ENCODE data around the gene CDO1.

CDO1 gene

GRCh38 chr5:115816226-115817081 is at the start of gene CDO1:
Gene CDO1 (minus strand): TSS chr5:115816659. CDS start chr5:115816397, 262 bp downstream.
- DNase-seq (ENCODE audit: low read depth in 2 of 2) = no peak

GRCh38 chr5:115859378-115859777 is 42.9 kb upstream of the CDO1 start:
- DNase-seq (ENCODE audit: low read depth in 2 of 2) = no peak

GRCh38 chr5:115858396-115858795 is 41.9 kb upstream of the CDO1 start:
- DNase-seq (ENCODE audit: low read depth in 2 of 2) = no peak

GRCh38 chr5:115857626-115858349 is 41.3 kb upstream of the CDO1 start:
- no peak for DNase-seq (ENCODE audit: low read depth in 2 of 2)

- no peak for DNase-seq (ENCODE audit: low read depth in 2 of 2)
Observed at GRCh38 chr5:115857057-115857479, 40.6 kb upstream of the CDO1 start.

GRCh38 chr5:115855959-115856358 is 39.5 kb upstream of the CDO1 start:
- DNase-seq (ENCODE audit: low read depth in 2 of 2) = no peak

- no peak for DNase-seq (ENCODE audit: low read depth in 2 of 2)
Observed at GRCh38 chr5:115854139-115854538, 37.7 kb upstream of the CDO1 start.

GRCh38 chr5:115850744-115851416 is 34.4 kb upstream of the CDO1 start:
- no peak for DNase-seq (ENCODE audit: low read depth in 2 of 2)

GRCh38 chr5:115849258-115849798 is 32.9 kb upstream of the CDO1 start:
- DNase-seq (ENCODE audit: low read depth in 2 of 2) = no peak

- DNase-seq (ENCODE audit: low read depth in 2 of 2) = no peak
Observed at GRCh38 chr5:115847290-115847689, 30.8 kb upstream of the CDO1 start.

- no peak for DNase-seq (ENCODE audit: low read depth in 2 of 2)
Observed at GRCh38 chr5:115844321-115844817, 27.9 kb upstream of the CDO1 start.

GRCh38 chr5:115843444-115844130 is 27.1 kb upstream of the CDO1 start:
- DNase-seq (ENCODE audit: low read depth in 2 of 2) = no peak

- no peak for DNase-seq (ENCODE audit: low read depth in 2 of 2)
Observed at GRCh38 chr5:115842952-115843351, 26.5 kb upstream of the CDO1 start.

GRCh38 chr5:115842089-115842935 is 25.9 kb upstream of the CDO1 start:
- no peak for DNase-seq (ENCODE audit: low read depth in 2 of 2)

- DNase-seq (ENCODE audit: low read depth in 2 of 2) = peak; percentile 65 to 88
Observed at GRCh38 chr5:115841382-115842088, 25.1 kb upstream of the CDO1 start, which contains the start of the genes AP3S1 and ATG12. Gene AP3S1 (plus strand): TSS chr5:115841935. CDS start chr5:115842038, 103 bp downstream. Gene ATG12 (minus strand): TSS chr5:115841565. CDS start chr5:115841552, 13 bp downstream.

- DNase-seq (ENCODE audit: low read depth in 2 of 2) = no peak
Observed at GRCh38 chr5:115840873-115841272, 24.4 kb upstream of the CDO1 start.

GRCh38 chr5:115838885-115839518 is 22.5 kb upstream of the CDO1 start:
- DNase-seq (ENCODE audit: low read depth in 2 of 2) = no peak

GRCh38 chr5:115835481-115835880 is 19.0 kb upstream of the CDO1 start:
- DNase-seq (ENCODE audit: low read depth in 2 of 2) = no peak

- DNase-seq (ENCODE audit: low read depth in 2 of 2) = no peak
Observed at GRCh38 chr5:115831163-115831768, 14.8 kb upstream of the CDO1 start.

Measured in stimulated activated CD4-positive, alpha-beta T cell treated with anti-CD3 and anti-CD28 coated beads, Interleukin-1b, Interleukin-23, amount 100 ng/mL, for 1 hour (primary cell).